Endothelial cell of umbilical vein (primary cell): ENCODE measurements around the gene ORAI3. TPM values are rescaled to one million over a fixed set of nuclear protein-coding genes. Genes with fewer than 3 reads are reported as not detected.

Experiments used
- BruUV-seq: library from RNA; stranded (reverse); fragments of 400-500 nt; replicated peaks from 2 replicates; lab custom pipeline; 2021; lab: Mats Ljungman, UMichigan
- CTCF ChIA-PET: fragments of 300-600, 350-600 bp; sonication (Branson Sonifier 250); formaldehyde crosslinking; loops from one replicate; lab custom pipeline; 2021; ENCODE audit warnings: antibody characterized with exemption, inconsistent platforms; lab: Charles Lee
- POLR2A ChIA-PET: fragments of 300-600, 350-600 bp; sonication (Branson Sonifier 250); formaldehyde crosslinking; loops from one replicate; lab custom pipeline; 2021; ENCODE audit warnings: antibody characterized with exemption, inconsistent platforms; lab: Charles Lee
- DNase-seq: peaks from one replicate; pipeline ENCODE4 v3.0.0-alpha.2; 2011; ENCODE audit warnings: low read depth, low spot score
- FAIRE-seq: peaks from 2 replicates; lab custom pipeline; 2011; peaks lifted over from hg19 to GRCh38; lab: Jason Lieb, UNC
- H2AFZ ChIP-seq: 2 replicates; pipeline ENCODE4 v1.6.0; 2012; ENCODE audit warnings: low read depth, low read length, control low read depth, inconsistent platforms
- H3K27ac ChIP-seq: 2 replicates; pipeline ENCODE4 v1.5.1; 2011; ENCODE audit warnings: low read depth, mild to moderate bottlenecking, control low read depth, low read length, moderate library complexity; ENCODE audit not compliant: insufficient read depth
- H3K27me3 ChIP-seq, 2 experiments: 2 replicates each; pipeline versions ENCODE4 v1.6.0 to v1.6.1; 2011; ENCODE audit warnings: low read length in 2 of 2, mixed read lengths in 1 of 2; ENCODE audit not compliant: control insufficient read depth in 2 of 2, insufficient read depth in 2 of 2
- H3K36me3 ChIP-seq, 2 experiments: 2 replicates in 1 of 2; 3 replicates in 1 of 2; pipeline ENCODE4 v1.5.1; 2011; ENCODE audit warnings: low read length in 2 of 2, mild to moderate bottlenecking in 1 of 2, moderate library complexity in 1 of 2; ENCODE audit not compliant: control insufficient read depth in 2 of 2, insufficient read depth in 2 of 2; ENCODE audit errors: extremely low read depth in 1 of 2
- H3K4me1 ChIP-seq: 3 replicates; pipeline ENCODE4 v1.5.1; 2011; ENCODE audit warnings: mild to moderate bottlenecking, low read length; ENCODE audit not compliant: control insufficient read depth, insufficient read depth; ENCODE audit errors: extremely low read depth
- H3K4me2 ChIP-seq: 2 replicates; pipeline ENCODE4 v1.6.1; 2011; ENCODE audit warnings: low read length, control low read depth, mixed read lengths; ENCODE audit not compliant: insufficient read depth
- H3K4me3 ChIP-seq, 3 experiments: fragments of 200-600 bp in 1 of 3; sonication (generic), shearing (Covaris generic) in 1 of 3; replicated peaks in 1 of 3; 2 replicates each; pipeline ENCODE4 v1.5.1; 2011 to 2016; ENCODE audit warnings: control low read depth in 3 of 3, low read length in 3 of 3, mild to moderate bottlenecking in 2 of 3, inconsistent platforms in 1 of 3, low read depth in 1 of 3, moderate library complexity in 1 of 3; ENCODE audit not compliant: insufficient read depth in 1 of 3
- H3K79me2 ChIP-seq: 2 replicates; pipeline ENCODE4 v1.6.0; 2012; ENCODE audit warnings: low read length, inconsistent platforms; ENCODE audit not compliant: control insufficient read depth, insufficient read depth
- H3K9ac ChIP-seq: replicated peaks from 2 replicates; pipeline ENCODE3; 2011; ENCODE audit warnings: low read length, control low read depth; ENCODE audit not compliant: insufficient read depth; ENCODE audit errors: extremely low read depth
- H3K9me1 ChIP-seq: replicated peaks from 3 replicates; pipeline ENCODE4 v1.6.0; 2011; ENCODE audit warnings: mild to moderate bottlenecking, low read length; ENCODE audit not compliant: control insufficient read depth, insufficient read depth; ENCODE audit errors: extremely low read depth
- H3K9me3 ChIP-seq: replicated peaks from 2 replicates; pipeline ENCODE4 v1.5.1; 2012; ENCODE audit warnings: low read length, inconsistent platforms; ENCODE audit not compliant: control insufficient read depth, insufficient read depth
- H4K20me1 ChIP-seq: replicated peaks from 2 replicates; pipeline ENCODE3; 2011; ENCODE audit warnings: mild to moderate bottlenecking, low read length; ENCODE audit not compliant: control insufficient read depth, insufficient read depth; ENCODE audit errors: extremely low read depth
- GATA2 ChIP-seq: IDR thresholded peaks from 2 replicates; pipeline ENCODE4 v1.7.0; 2011; ENCODE audit warnings: low read depth, mild to moderate bottlenecking, moderate library complexity, mixed read lengths, low read length; ENCODE audit not compliant: insufficient read length, insufficient read depth
- MAX ChIP-seq: IDR thresholded peaks from 2 replicates; pipeline ENCODE4 v1.6.1; 2011; ENCODE audit not compliant: insufficient read depth, insufficient read length
- MYC ChIP-seq: IDR thresholded peaks from one replicate; pipeline ENCODE4 v1.6.1; 2011; ENCODE audit warnings: mild to moderate bottlenecking, low read depth, low read length
- POLR2A ChIP-seq: IDR thresholded peaks from 2 replicates; pipeline ENCODE4 v1.6.1; 2012; ENCODE audit warnings: low read depth, mild to moderate bottlenecking, control low read depth, low read length
- dilution Hi-C: fragments of 300-500 bp; cut with MboI; formaldehyde crosslinking; loops from one replicate; pipeline ENCODE4 v1.15.0; 2019; ENCODE audit warnings: low sequenced_read_pairs; ENCODE audit not compliant: extremely low pct_ligation_motif_present
- intact Hi-C: fragments of 100-400 bp; cut with micrococcal nuclease; formaldehyde crosslinking; loops from one replicate; pipeline ENCODE4 v1.10.0; 2022
- polyA plus RNA-seq, 4 experiments: library from polyadenylated mRNA; depleted of rRNA in 3 of 4; stranded (reverse) in 3 of 4; unstranded in 1 of 4; fragments of >200 nt; gene quantifications; 2 replicates each; pipeline versions ENCODE4 v1.2.1 to v1.2.3, GENCODE V29; 2011 to 2012; ENCODE audit warnings: missing spikeins in 1 of 4
- total RNA-seq: library from RNA; stranded (reverse); gene quantifications from 2 replicates; pipeline ENCODE4 v1.2.3, GENCODE V29; 2021
- TF ChIP-seq, protein P1 (sequence below), 2 donors: IDR thresholded peaks; 1 replicate in 1 of 2; 2 replicates in 1 of 2; pipeline ENCODE4 v1.5.1; 2011; ENCODE audit warnings: low read length in 2 of 2, mild to moderate bottlenecking in 2 of 2, moderate library complexity in 2 of 2, control low read depth in 1 of 2, inconsistent platforms in 1 of 2, low read depth in 1 of 2; ENCODE audit not compliant: insufficient read depth in 1 of 2; ENCODE audit errors: extremely low read depth in 1 of 2

The ORAI3 gene
- total and polyA plus RNA-seq, 2 donors (not counting 3 experiments of a cell fraction or from before 2014, with no cell fraction given) = 17.6 to 25.4 TPM

DNA sequence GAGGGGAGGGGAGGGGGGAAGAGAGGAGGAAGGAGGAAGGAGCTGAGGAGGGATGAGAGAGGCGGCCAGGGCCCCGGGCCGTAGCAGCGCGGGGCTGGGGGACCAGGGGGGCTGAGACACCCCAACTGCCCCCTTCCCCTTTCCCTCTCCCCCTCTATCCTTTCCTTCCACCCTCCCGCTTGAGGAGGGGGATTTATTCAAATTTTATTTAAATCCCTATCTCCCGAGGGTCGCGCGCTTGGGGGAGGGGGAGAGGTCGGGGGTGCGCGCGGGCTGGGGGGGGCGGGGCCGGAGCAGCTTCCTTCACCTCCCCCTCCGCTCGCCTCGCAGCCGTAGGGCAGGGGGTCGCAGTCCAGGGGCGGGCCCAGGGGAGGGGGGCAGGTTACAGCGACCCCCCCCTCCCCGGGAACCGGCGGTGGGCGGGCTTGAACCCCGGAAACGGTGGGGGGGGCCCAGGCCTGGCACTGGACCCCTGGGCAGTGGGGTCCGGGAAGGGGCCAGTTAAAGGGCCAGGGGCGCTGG lies 25.3 kb upstream of the ORAI3 start, which contains the start of gene FBXL19:
FBXL19 (plus strand) TSS at position 19 of the 522 bp plus-strand sequence. CDS start 2,183 bp downstream, outside the sequence.
- no peaks in the 10 kb centered on the region for H3K79me2 ChIP-seq
- H3K27ac ChIP-seq = peak within 1 kb of the TSS; percentile 66
- peak within 1 kb of the TSS; percentile 25 to 87 (median 65) for H3K4me3 ChIP-seq
- BruUV-seq = no TSS peak
- ChIA-PET POLR2A (interaction anchor here (0.6 kb wide), 2 partner anchors 30 to 1108 kb away, joined by 4 to 5 read pairs; no protein-coding TSS in a partner anchor), CTCF (interaction anchor here (0.8 to 1.6 kb wide), 3 partner anchors 18 to 79 kb away, joined by 3 to 9 read pairs (median 5); no protein-coding TSS in a partner anchor)
- H3K27me3 ChIP-seq = no peaks in the 10 kb centered on the region
- FAIRE-seq (no peak), DNase-seq (no peak)
- peak within 1 kb of the TSS; percentile 14 for H2AFZ ChIP-seq
- dilution Hi-C loops (no loop called here), intact Hi-C loops (loop anchor here (1.0 to 5.0 kb wide), 5 partner anchors 34 to 273 kb away; partner anchors contain the start of genes CFAP119, FBRS, PRR14 and RNF40)
- TF ChIP-seq GATA2 = no peak
- TF ChIP-seq MAX = no peak
- TF ChIP-seq MYC = no peak
- peak; percentile 36 for TF ChIP-seq POLR2A
- TF ChIP-seq, protein P1, sequence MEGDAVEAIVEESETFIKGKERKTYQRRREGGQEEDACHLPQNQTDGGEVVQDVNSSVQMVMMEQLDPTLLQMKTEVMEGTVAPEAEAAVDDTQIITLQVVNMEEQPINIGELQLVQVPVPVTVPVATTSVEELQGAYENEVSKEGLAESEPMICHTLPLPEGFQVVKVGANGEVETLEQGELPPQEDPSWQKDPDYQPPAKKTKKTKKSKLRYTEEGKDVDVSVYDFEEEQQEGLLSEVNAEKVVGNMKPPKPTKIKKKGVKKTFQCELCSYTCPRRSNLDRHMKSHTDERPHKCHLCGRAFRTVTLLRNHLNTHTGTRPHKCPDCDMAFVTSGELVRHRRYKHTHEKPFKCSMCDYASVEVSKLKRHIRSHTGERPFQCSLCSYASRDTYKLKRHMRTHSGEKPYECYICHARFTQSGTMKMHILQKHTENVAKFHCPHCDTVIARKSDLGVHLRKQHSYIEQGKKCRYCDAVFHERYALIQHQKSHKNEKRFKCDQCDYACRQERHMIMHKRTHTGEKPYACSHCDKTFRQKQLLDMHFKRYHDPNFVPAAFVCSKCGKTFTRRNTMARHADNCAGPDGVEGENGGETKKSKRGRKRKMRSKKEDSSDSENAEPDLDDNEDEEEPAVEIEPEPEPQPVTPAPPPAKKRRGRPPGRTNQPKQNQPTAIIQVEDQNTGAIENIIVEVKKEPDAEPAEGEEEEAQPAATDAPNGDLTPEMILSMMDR (IDR thresholded peaks at IDR 0.05; ENCODE audit: extremely low read depth in 1 of 2, insufficient read depth in 1 of 2, low read depth in 1 of 2, low read length in 2 of 2) = no peak
- peaks cover 2% of the 10 kb centered on the region for H3K4me1 ChIP-seq
- H3K36me3 ChIP-seq = peaks cover 0 to 10% of the 10 kb centered on the region in 2 experiments
- no peaks in the 10 kb centered on the region for H3K9me1 ChIP-seq
- no peaks in the 10 kb centered on the region for H3K9me3 ChIP-seq
- no peaks in the 10 kb centered on the region for H4K20me1 ChIP-seq
- peak within 1 kb of the TSS; percentile 72 for H3K4me2 ChIP-seq
- H3K9ac ChIP-seq = peak within 1 kb of the TSS; percentile 67
